A549 (cell line): ENCODE measurements around the gene C3orf18. TPM values are rescaled to one million over a fixed set of nuclear protein-coding genes. Genes with fewer than 3 reads are reported as not detected.

Source experiments
- ATAC-seq, 2 experiments: fragments of 200-7000 bp in 1 of 2; fragments of >200 bp in 1 of 2; cut with Nextera tagmentation in 1 of 2; cut with Tn5 transposase in 1 of 2; 3 replicates each; pipeline versions ENCODE4 v1.8.0 to v1.9.1; 2018 to 2020; ENCODE audit warnings: mild to moderate bottlenecking in 1 of 2, moderate library complexity in 1 of 2
- CTCF ChIA-PET: fragments of 300-600 bp; sonication (Branson Sonifier 250); formaldehyde crosslinking; extraction: SDS; loops from one replicate; lab custom pipeline; 2021; ENCODE audit warnings: antibody characterized with exemption, inconsistent platforms; lab: Yijun Ruan, JAX
- POLR2A ChIA-PET: fragments of 350-600 bp; formaldehyde crosslinking; extraction: SDS; loops from one replicate; lab custom pipeline; 2021; ENCODE audit warnings: antibody characterized with exemption, inconsistent platforms; lab: Yijun Ruan, JAX
- DNase-seq, 2 experiments: peaks; one replicate each; pipeline versions ENCODE4 v3.0.0 to v3.0.0-alpha.2; 2011 to 2016; ENCODE audit warnings: low read depth in 1 of 2, low spot score in 1 of 2
- FAIRE-seq: peaks from 2 replicates; lab custom pipeline; 2011; peaks lifted over from hg19 to GRCh38; lab: Jason Lieb, UNC
- H3K27ac ChIP-seq, 2 experiments: fragments of >200 bp; sonication (Bioruptor Twin); formaldehyde crosslinking; 3 replicates each; pipeline ENCODE4 v1.5.1; 2016 to 2017
- H3K4me1 ChIP-seq: fragments of >200 bp; sonication (Bioruptor Twin); formaldehyde crosslinking; 3 replicates; pipeline ENCODE4 v1.6.1; 2016
- H3K4me2 ChIP-seq: fragments of >200 bp; sonication (Bioruptor Twin); formaldehyde crosslinking; 3 replicates; pipeline ENCODE4 v1.6.1; 2016
- H3K4me3 ChIP-seq: fragments of >200 bp; sonication (Bioruptor Twin); formaldehyde crosslinking; 3 replicates; pipeline ENCODE4 v1.5.1; 2016
- H3K9me3 ChIP-seq: fragments of >200 bp; sonication (Bioruptor Twin); formaldehyde crosslinking; 3 replicates; pipeline ENCODE4 v1.6.1; 2016
- ELK1 ChIP-seq: fragments of 150-350 bp; IDR thresholded peaks from 2 replicates; pipeline ENCODE4 v1.6.1; 2014; ENCODE audit warnings: low read depth, mild to moderate bottlenecking, low read length
- FOSB ChIP-seq: fragments of 250-450 bp; sonication (Bioruptor Pico); IDR thresholded peaks from 2 replicates; pipeline ENCODE4 v1.5.0; 2020; ENCODE audit warnings: mild to moderate bottlenecking, moderate library complexity
- FOSL2 ChIP-seq, 2 experiments: fragments of 450-650 bp in 1 of 2; fragments of >200 bp in 1 of 2; sonication (Bioruptor Twin) in 1 of 2; formaldehyde crosslinking; IDR thresholded peaks; 2 replicates each; pipeline versions ENCODE4 v1.5.0 to v1.6.1; 2016 to 2020; ENCODE audit warnings: mild to moderate bottlenecking in 1 of 2, moderate library complexity in 1 of 2
- HEYL ChIP-seq: fragments of 250-450 bp; sonication (Bioruptor Pico); IDR thresholded peaks from 2 replicates; pipeline ENCODE4 v1.8.0; 2021; ENCODE audit warnings: mild to moderate bottlenecking, moderate library complexity
- HOXB13 ChIP-seq: fragments of 250-450 bp; sonication (Bioruptor Pico); IDR thresholded peaks from 2 replicates; pipeline ENCODE4 v1.5.0; 2020; ENCODE audit warnings: low read depth, mild to moderate bottlenecking, moderate library complexity
- JUNB ChIP-seq: fragments of >200 bp; sonication (Bioruptor Twin); formaldehyde crosslinking; IDR thresholded peaks from 2 replicates; pipeline ENCODE4 v1.6.1; 2016
- KDM1A ChIP-seq: fragments of 200-600 bp; sonication (generic); IDR thresholded peaks from 2 replicates; pipeline ENCODE4 v1.6.1; 2016; ENCODE audit warnings: low read depth, mild to moderate bottlenecking
- MAX ChIP-seq: IDR thresholded peaks from 2 replicates; pipeline ENCODE4 v1.6.1; 2012
- RARB ChIP-seq: fragments of 250-450 bp; sonication (Bioruptor Pico); IDR thresholded peaks from 2 replicates; pipeline ENCODE4 v1.8.0; 2021; ENCODE audit warnings: mild to moderate bottlenecking, moderate library complexity
- RNF2 ChIP-seq: fragments of 200-600 bp; sonication (generic); IDR thresholded peaks from 2 replicates; pipeline ENCODE4 v1.6.1; 2016; ENCODE audit warnings: low read depth, mild to moderate bottlenecking, antibody characterized with exemption, moderate library complexity, borderline replicate concordance
- SMC3 ChIP-seq: fragments of >200 bp; sonication (Bioruptor Twin); formaldehyde crosslinking; IDR thresholded peaks from 3 replicates; pipeline ENCODE4 v1.6.1; 2018; ENCODE audit warnings: inconsistent platforms
- TP53 ChIP-seq: fragments of 250-450 bp; sonication (Bioruptor Pico); IDR thresholded peaks from 2 replicates; pipeline ENCODE4 v1.5.0; 2021; ENCODE audit warnings: mild to moderate bottlenecking, moderate library complexity
- ZC3H11A ChIP-seq: fragments of 450-650 bp; IDR thresholded peaks from 2 replicates; pipeline ENCODE4 v1.6.1; 2014; ENCODE audit warnings: antibody characterized with exemption, mild to moderate bottlenecking
- ZSCAN20 ChIP-seq: fragments of 250-450 bp; sonication (Bioruptor Pico); IDR thresholded peaks from 2 replicates; pipeline ENCODE4 v1.8.0; 2022; ENCODE audit warnings: mild to moderate bottlenecking, moderate library complexity
- WGBS: methylation state at CpG from one replicate; pipeline ENCODE4 v1.1.6; 2017; ENCODE audit errors: missing lambda C conversion rate; 5-methylcytosine and 5-hydroxymethylcytosine counted together
- polyA plus RNA-seq, 4 experiments: library from polyadenylated mRNA; depleted of rRNA in 3 of 4; stranded (reverse); fragments of >200 nt; fragmentation: RNase III in 1 of 4; extraction: RNeasy Plus Mini Kit Qiagen cat#74134 plus additional on column Dnase treatment in 1 of 4; gene quantifications; 2 replicates in 3 of 4; 3 replicates in 1 of 4; pipeline ENCODE4 v1.2.3, GENCODE V29; 2011 to 2017
- TF ChIP-seq, protein P1 (sequence below): fragments of 250-450 bp; sonication (Bioruptor Pico); IDR thresholded peaks from 2 replicates; pipeline ENCODE4 v1.5.0; 2020; ENCODE audit warnings: low read depth, mild to moderate bottlenecking, moderate library complexity
- TF ChIP-seq, protein P2 (sequence below): fragments of 250-450 bp; sonication (Bioruptor Pico); IDR thresholded peaks from 2 replicates; pipeline ENCODE4 v1.5.0; 2021; ENCODE audit warnings: mild to moderate bottlenecking, moderate library complexity, borderline replicate concordance
- TF ChIP-seq, protein P3 (sequence below): IDR thresholded peaks from 2 replicates; pipeline ENCODE4 v1.6.1; 2012
- TF ChIP-seq, protein P4 (sequence below): fragments of >200 bp; sonication (Bioruptor Twin); formaldehyde crosslinking; IDR thresholded peaks from 2 replicates; pipeline ENCODE4 v1.6.1; 2016

Gene C3orf18
- polyA plus RNA-seq, 2 of the 4 experiments (the other 2 are of a cell fraction): 3.4 to 5.4 TPM

DNA sequence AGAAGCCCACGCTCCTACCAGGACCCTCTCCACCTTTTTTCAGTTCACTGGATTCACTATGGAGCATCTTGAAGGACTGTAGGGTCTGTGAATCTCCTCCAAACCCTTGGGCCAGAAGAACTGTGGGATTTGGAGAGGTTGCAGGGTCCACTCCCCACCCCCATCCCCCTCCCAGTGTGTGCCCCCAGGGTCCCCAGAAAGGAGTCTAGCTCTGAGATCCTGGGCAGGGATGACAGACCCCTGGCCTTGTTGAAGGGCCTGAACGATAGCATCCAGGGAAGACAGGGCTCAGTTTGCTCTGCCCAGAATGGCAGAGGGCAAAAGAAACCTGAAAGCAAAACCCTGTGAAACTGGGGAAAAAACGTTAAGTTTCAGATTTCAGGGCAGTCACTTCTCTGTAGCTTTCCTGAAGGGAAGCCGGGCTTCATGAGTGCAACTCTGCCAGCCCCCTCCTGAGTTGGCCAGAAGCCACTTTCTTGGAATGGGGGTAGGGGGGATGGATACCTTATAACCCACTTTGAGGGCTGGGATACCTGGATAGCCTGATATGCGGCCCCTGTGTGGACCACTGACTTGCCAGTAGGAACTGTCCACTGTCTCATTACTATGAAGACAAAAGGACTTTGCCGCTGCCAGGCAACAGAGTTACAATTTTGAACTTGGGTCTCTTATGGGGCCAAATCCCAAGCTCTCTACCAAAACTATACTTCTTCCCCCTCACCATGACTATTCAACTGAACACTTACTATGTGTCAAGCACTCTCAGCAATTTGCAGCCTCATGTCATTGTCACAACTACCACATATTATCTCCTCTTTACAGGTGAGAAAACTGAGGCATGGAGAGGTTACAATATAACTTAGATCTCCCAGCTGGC lies 45.7 kb upstream of the C3orf18 start:
- POLR2A ChIA-PET: no interaction called here
- Histone ChIP-seq H3K4me3 (no peak overlapping the region), H3K9me3 (no peaks in the 10 kb centered on the region), H3K4me2 (no peak overlapping the region), H3K4me1 (peaks cover 12% of the 10 kb centered on the region; the same call in 2 of the 3 replicates), H3K27ac (no peak overlapping the region)
- DNase-seq (no peak), ATAC-seq (no peak), FAIRE-seq (no peak)
- TF ChIP-seq RNF2 (no peak), FOSL2 (IDR thresholded peaks at IDR 0.05) (no peak), FOSL2 (CRISPR knock-in tag; IDR thresholded peaks at IDR 0.05) (no peak), RARB (no peak), ZC3H11A (no peak), MAX (no peak), SMC3 (no peak), FOSB (CRISPR knock-in tag) (no peak), ELK1 (no peak)
- TF ChIP-seq, protein P1, sequence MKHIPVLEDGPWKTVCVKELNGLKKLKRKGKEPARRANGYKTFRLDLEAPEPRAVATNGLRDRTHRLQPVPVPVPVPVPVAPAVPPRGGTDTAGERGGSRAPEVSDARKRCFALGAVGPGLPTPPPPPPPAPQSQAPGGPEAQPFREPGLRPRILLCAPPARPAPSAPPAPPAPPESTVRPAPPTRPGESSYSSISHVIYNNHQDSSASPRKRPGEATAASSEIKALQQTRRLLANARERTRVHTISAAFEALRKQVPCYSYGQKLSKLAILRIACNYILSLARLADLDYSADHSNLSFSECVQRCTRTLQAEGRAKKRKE (CRISPR knock-in tag): no peak
- TF ChIP-seq, protein P2, sequence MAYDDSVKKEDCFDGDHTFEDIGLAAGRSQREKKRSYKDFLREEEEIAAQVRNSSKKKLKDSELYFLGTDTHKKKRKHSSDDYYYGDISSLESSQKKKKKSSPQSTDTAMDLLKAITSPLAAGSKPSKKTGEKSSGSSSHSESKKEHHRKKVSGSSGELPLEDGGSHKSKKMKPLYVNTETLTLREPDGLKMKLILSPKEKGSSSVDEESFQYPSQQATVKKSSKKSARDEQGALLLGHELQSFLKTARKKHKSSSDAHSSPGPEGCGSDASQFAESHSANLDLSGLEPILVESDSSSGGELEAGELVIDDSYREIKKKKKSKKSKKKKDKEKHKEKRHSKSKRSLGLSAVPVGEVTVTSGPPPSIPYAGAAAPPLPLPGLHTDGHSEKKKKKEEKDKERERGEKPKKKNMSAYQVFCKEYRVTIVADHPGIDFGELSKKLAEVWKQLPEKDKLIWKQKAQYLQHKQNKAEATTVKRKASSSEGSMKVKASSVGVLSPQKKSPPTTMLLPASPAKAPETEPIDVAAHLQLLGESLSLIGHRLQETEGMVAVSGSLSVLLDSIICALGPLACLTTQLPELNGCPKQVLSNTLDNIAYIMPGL (CRISPR knock-in tag): no peak
- CTCF ChIA-PET: interaction anchor here (0.6 to 18.5 kb wide), 27 partner anchors 12 to 1175 kb away, joined by 3 to 375 read pairs (median 4); partner anchors contain the start of genes C3orf18, CYB561D2, HEMK1 and MANF
- 59% methylated on average over 6 of the region's 6 CpGs for WGBS

DNA sequence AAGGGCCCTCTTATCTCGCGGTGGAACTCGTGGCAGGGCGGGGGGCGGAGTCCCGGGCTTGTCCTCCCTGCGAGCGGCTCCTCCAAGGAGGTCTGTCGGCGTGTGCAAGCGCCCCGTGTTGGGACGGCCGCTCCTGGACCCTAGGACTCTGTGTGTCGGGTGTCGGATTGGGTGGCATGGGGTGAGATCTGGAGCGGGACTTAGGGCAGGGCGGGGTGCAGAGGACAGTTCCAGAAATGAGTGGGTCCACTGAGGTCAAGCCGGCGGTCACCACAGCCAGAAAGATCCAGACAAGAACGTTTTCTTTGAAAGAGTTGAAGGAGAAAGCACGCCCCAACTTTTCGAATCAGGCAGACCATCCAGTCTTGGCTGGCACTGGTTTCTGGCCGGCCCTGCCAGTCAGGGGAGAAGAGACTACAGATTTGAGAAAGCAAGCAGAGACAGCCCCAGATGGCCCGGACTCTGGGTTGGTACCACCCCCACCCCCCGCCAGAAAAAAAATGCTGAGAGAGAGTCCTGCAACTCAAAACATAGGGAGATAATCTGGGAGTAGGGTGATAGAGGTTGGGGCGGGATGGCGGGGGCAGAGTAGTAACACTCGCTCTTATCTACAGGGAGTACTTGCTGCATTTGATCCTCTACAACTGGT lies 44.8 kb upstream of the C3orf18 start:
- CTCF ChIA-PET: interaction anchor here (0.7 to 18.5 kb wide), 14 partner anchors 11 to 774 kb away, joined by 3 to 375 read pairs (median 6); partner anchors contain the start of genes C3orf18, CYB561D2, HEMK1 and MANF
- 38% methylated on average over 10 of the region's 29 CpGs for WGBS
- H3K27ac ChIP-seq: peak overlapping the region in 1 of 2 experiments; percentile 89; a peak in 4 of 6 replicates
- no peak for FAIRE-seq
- peak; percentile 14 to 39; a peak in 5 of 6 replicates for ATAC-seq
- peak overlapping the region; percentile 97 for H3K4me2 ChIP-seq
- no peak for DNase-seq
- peak overlapping the region; percentile 50 for H3K4me3 ChIP-seq
- POLR2A ChIA-PET: interaction anchor here (1.0 to 1.3 kb wide), 6 partner anchors 11 to 773 kb away, joined by 3 to 15 read pairs (median 4); partner anchors contain the start of genes HEMK1 and MANF
- TF ChIP-seq ELK1 (no peak), HEYL (CRISPR knock-in tag) (no peak), JUNB (no peak), TP53 (CRISPR knock-in tag) (no peak), KDM1A (no peak), HOXB13 (CRISPR knock-in tag) (no peak), FOSL2 (IDR thresholded peaks at IDR 0.05) (no peak), FOSL2 (CRISPR knock-in tag; IDR thresholded peaks at IDR 0.05) (no peak), ZSCAN20 (CRISPR knock-in tag) (no peak)
- TF ChIP-seq, protein P3, sequence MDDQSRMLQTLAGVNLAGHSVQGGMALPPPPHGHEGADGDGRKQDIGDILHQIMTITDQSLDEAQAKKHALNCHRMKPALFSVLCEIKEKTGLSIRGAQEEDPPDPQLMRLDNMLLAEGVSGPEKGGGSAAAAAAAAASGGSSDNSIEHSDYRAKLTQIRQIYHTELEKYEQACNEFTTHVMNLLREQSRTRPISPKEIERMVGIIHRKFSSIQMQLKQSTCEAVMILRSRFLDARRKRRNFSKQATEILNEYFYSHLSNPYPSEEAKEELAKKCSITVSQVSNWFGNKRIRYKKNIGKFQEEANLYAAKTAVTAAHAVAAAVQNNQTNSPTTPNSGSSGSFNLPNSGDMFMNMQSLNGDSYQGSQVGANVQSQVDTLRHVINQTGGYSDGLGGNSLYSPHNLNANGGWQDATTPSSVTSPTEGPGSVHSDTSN: no peak
- TF ChIP-seq, protein P4, sequence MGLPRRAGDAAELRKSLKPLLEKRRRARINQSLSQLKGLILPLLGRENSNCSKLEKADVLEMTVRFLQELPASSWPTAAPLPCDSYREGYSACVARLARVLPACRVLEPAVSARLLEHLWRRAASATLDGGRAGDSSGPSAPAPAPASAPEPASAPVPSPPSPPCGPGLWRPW: no peak
- H3K4me1 ChIP-seq: peaks cover 7% of the 10 kb centered on the region; the same call in 2 of the 3 replicates
- no peaks in the 10 kb centered on the region for H3K9me3 ChIP-seq
